Gastrocnemius medialis (tissue), 4 donors: Measurements from ENCODE around the gene CCL18.

Experiments
- POLR2A ChIP-seq, 2 donors: fragments of 450-650 bp; IDR thresholded peaks; one replicate each; pipeline ENCODE4 v1.6.1; 2017; ENCODE audit warnings: antibody characterized with exemption in 2 of 2, mild to moderate bottlenecking in 2 of 2, moderate library complexity in 2 of 2
- TF ChIP-seq, protein P1 (sequence below), 5 experiments: fragments of 450-650 bp in 3 of 5; fragments of 200-600 bp in 2 of 5; sonication (generic) in 2 of 5; IDR thresholded peaks in 4 of 5; conservative IDR thresholded peaks in 1 of 5; 1 replicate in 4 of 5; 2 replicates in 1 of 5; pipeline ENCODE4 v1.5.1; 2016 to 2019; ENCODE audit warnings: antibody characterized with exemption in 5 of 5, mild to moderate bottlenecking in 3 of 5, moderate library complexity in 3 of 5

DNA sequence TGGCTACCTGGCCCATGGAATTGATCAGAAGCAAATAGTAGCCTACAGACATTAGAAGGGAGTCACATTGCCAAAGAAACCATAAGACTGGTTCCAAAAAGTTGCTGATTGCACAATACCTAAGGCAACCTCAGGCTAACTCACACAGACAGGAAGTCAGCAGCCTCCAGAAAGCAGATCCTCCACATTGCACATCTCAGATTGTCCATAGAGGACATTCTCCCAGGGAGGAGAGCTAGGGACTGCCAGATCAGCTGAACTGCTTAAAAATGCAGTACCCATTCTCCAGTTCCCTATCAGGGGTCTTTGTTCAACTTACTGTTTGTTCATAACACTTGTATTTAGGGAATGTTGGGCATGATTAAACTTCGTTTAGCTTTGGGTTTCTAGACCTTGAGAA is 21.7 kb downstream of the CCL18 start:
- no peak for TF ChIP-seq POLR2A (IDR thresholded peaks at IDR 0.05)
- TF ChIP-seq, protein P1, sequence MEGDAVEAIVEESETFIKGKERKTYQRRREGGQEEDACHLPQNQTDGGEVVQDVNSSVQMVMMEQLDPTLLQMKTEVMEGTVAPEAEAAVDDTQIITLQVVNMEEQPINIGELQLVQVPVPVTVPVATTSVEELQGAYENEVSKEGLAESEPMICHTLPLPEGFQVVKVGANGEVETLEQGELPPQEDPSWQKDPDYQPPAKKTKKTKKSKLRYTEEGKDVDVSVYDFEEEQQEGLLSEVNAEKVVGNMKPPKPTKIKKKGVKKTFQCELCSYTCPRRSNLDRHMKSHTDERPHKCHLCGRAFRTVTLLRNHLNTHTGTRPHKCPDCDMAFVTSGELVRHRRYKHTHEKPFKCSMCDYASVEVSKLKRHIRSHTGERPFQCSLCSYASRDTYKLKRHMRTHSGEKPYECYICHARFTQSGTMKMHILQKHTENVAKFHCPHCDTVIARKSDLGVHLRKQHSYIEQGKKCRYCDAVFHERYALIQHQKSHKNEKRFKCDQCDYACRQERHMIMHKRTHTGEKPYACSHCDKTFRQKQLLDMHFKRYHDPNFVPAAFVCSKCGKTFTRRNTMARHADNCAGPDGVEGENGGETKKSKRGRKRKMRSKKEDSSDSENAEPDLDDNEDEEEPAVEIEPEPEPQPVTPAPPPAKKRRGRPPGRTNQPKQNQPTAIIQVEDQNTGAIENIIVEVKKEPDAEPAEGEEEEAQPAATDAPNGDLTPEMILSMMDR (IDR thresholded peaks at IDR 0.05 in 4 of 5, conservative IDR thresholded peaks at IDR 0.05 in 1 of 5): no peak
